ENCODE data around the gene NRG4. TPM values are rescaled to one million over a fixed set of nuclear protein-coding genes. Genes with fewer than 3 reads are reported as not detected.

NRG4 gene
- total and polyA plus RNA-seq, 9 of the 15 experiments (the other 6 are each of a cell fraction or from before 2014, with no cell fraction given), result 0.33 to 2.5 (median 0.76) TPM

DNA sequence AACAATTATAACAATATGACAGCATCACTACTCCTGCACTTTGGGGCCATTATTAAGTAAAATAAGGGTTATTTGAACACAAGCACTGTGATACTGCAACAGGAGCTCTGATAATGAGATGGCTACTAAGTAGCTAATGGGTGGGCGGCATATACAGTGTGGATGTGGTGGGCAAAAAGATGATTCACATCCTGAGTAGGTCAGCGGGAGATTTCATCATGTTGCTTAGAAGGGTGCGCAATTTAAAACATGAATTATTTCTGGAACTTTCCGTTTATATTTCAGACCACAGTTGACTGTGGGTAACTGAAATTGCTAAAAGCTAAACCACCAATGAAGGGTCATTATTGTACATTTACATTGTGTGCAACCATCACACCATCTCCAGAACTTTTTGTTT is 66.3 kb downstream of the NRG4 start (continued):
- TF ChIP-seq SMC3 (conservative IDR thresholded peaks at IDR 0.05; ENCODE audit: insufficient read depth, low read depth, low read length) (no peak), NFIC (IDR thresholded peaks at IDR 0.05) (no peak), CBX5 (IDR thresholded peaks at IDR 0.05; ENCODE audit: borderline replicate concordance, low read depth) (no peak), CHD4 (IDR thresholded peaks at IDR 0.05; ENCODE audit: insufficient read depth, insufficient replicate concordance, low read depth, low read length, poor library complexity, severe bottlenecking) (no peak), JUNB (CRISPR knock-in tag; conservative IDR thresholded peaks at IDR 0.05) (no peak), HOXB6 (CRISPR knock-in tag; IDR thresholded peaks at IDR 0.05; ENCODE audit: borderline replicate concordance) (no peak), SIRT6 (IDR thresholded peaks at IDR 0.05; ENCODE audit: low read depth, low read length) (no peak), JUN (IDR thresholded peaks at IDR 0.05; ENCODE audit: borderline replicate concordance, low read depth, low read length) (no peak), JUN (CRISPR knock-in tag; IDR thresholded peaks at IDR 0.05; ENCODE audit: borderline replicate concordance) (no peak), KDM1A (IDR thresholded peaks at IDR 0.05) (no peak), RBM14 (IDR thresholded peaks at IDR 0.05; ENCODE audit: borderline replicate concordance, insufficient read depth, low read depth, low read length) (no peak)
- TF ChIP-seq, protein P1, sequence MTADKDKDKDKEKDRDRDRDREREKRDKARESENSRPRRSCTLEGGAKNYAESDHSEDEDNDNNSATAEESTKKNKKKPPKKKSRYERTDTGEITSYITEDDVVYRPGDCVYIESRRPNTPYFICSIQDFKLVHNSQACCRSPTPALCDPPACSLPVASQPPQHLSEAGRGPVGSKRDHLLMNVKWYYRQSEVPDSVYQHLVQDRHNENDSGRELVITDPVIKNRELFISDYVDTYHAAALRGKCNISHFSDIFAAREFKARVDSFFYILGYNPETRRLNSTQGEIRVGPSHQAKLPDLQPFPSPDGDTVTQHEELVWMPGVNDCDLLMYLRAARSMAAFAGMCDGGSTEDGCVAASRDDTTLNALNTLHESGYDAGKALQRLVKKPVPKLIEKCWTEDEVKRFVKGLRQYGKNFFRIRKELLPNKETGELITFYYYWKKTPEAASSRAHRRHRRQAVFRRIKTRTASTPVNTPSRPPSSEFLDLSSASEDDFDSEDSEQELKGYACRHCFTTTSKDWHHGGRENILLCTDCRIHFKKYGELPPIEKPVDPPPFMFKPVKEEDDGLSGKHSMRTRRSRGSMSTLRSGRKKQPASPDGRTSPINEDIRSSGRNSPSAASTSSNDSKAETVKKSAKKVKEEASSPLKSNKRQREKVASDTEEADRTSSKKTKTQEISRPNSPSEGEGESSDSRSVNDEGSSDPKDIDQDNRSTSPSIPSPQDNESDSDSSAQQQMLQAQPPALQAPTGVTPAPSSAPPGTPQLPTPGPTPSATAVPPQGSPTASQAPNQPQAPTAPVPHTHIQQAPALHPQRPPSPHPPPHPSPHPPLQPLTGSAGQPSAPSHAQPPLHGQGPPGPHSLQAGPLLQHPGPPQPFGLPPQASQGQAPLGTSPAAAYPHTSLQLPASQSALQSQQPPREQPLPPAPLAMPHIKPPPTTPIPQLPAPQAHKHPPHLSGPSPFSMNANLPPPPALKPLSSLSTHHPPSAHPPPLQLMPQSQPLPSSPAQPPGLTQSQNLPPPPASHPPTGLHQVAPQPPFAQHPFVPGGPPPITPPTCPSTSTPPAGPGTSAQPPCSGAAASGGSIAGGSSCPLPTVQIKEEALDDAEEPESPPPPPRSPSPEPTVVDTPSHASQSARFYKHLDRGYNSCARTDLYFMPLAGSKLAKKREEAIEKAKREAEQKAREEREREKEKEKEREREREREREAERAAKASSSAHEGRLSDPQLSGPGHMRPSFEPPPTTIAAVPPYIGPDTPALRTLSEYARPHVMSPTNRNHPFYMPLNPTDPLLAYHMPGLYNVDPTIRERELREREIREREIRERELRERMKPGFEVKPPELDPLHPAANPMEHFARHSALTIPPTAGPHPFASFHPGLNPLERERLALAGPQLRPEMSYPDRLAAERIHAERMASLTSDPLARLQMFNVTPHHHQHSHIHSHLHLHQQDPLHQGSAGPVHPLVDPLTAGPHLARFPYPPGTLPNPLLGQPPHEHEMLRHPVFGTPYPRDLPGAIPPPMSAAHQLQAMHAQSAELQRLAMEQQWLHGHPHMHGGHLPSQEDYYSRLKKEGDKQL (CRISPR knock-in tag; IDR thresholded peaks at IDR 0.05; ENCODE audit: borderline replicate concordance), result no peak
- TF ChIP-seq, protein P2, sequence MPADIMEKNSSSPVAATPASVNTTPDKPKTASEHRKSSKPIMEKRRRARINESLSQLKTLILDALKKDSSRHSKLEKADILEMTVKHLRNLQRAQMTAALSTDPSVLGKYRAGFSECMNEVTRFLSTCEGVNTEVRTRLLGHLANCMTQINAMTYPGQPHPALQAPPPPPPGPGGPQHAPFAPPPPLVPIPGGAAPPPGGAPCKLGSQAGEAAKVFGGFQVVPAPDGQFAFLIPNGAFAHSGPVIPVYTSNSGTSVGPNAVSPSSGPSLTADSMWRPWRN (IDR thresholded peaks at IDR 0.05; ENCODE audit: low read depth), result no peak
